NCI-H1436 (cell line): ENCODE measurements around the gene RCVRN.

Experiments
- DNase-seq: peaks from one replicate; lab custom pipeline; 2025; lab: John Stamatoyannopoulos, UW

Gene RCVRN

GRCh38 chr17:9898812-9899211 lies 6.3 kb downstream of the RCVRN start:
- DNase-seq = no peak

- no peak for DNase-seq
Measured at GRCh38 chr17:9897372-9897968, 7.6 kb downstream of the RCVRN start.

GRCh38 chr17:9895923-9896322 lies 9.1 kb downstream of the RCVRN start:
- no peak for DNase-seq

GRCh38 chr17:9894231-9894630 lies 10.8 kb downstream of the RCVRN start:
- DNase-seq = no peak

GRCh38 chr17:9893411-9894012 lies 11.6 kb downstream of the RCVRN start:
- DNase-seq = no peak

GRCh38 chr17:9890124-9890523 lies 14.9 kb downstream of the RCVRN start:
- no peak for DNase-seq

GRCh38 chr17:9887508-9887907 lies 17.6 kb downstream of the RCVRN start:
- DNase-seq = no peak

- DNase-seq = no peak
Measured at GRCh38 chr17:9886141-9886930, 18.7 kb downstream of the RCVRN start.

GRCh38 chr17:9883451-9883850 lies 21.6 kb downstream of the RCVRN start:
- no peak for DNase-seq

GRCh38 chr17:9880582-9880999 lies 24.5 kb downstream of the RCVRN start:
- DNase-seq = no peak

GRCh38 chr17:9878786-9879525 lies 26.1 kb downstream of the RCVRN start:
- DNase-seq = no peak

- DNase-seq = no peak
Measured at GRCh38 chr17:9878356-9878755, 26.7 kb downstream of the RCVRN start.

- no peak for DNase-seq
Measured at GRCh38 chr17:9875441-9875840, 29.6 kb downstream of the RCVRN start.

- DNase-seq = no peak
Measured at GRCh38 chr17:9874722-9875121, 30.3 kb downstream of the RCVRN start.

- DNase-seq = no peak
Measured at GRCh38 chr17:9872852-9873251, 32.2 kb downstream of the RCVRN start.

GRCh38 chr17:9868552-9868951 lies 36.5 kb downstream of the RCVRN start:
- DNase-seq = no peak

GRCh38 chr17:9865586-9865985 lies 39.5 kb downstream of the RCVRN start:
- no peak for DNase-seq

- DNase-seq = no peak
Measured at GRCh38 chr17:9862949-9863348, 42.1 kb downstream of the RCVRN start.

- DNase-seq = no peak
Measured at GRCh38 chr17:9862220-9862619, 42.9 kb downstream of the RCVRN start.

GRCh38 chr17:9860851-9861250 lies 44.2 kb downstream of the RCVRN start:
- no peak for DNase-seq

GRCh38 chr17:9859781-9860180 lies 45.3 kb downstream of the RCVRN start:
- no peak for DNase-seq

GRCh38 chr17:9855036-9855435 lies 50.0 kb downstream of the RCVRN start:
- DNase-seq = no peak

GRCh38 chr17:9854255-9854654 lies 50.8 kb downstream of the RCVRN start:
- DNase-seq = no peak
